Measurements from ENCODE around the gene GMDS.

The GMDS gene

DNA sequence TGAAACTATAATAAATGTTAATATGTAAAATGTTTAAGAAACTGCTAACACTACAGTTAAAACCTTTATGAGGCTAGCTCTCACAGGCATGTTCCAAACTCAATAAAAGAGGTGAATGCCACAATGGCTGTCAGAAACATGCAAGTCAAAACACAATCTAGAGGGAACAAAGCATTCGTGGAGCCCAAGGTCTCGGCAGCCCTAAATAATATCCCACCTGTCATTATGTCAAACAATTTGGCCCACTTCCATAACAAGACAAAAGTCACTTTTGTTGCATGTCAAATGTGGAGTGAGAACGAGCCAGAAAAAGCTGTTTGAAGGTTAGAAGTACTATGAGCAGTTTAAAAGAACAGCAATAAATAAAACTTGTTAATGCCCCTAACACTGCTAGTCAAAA, 181.9 kb downstream of the GMDS start:
- Histone ChIP-seq H3K27ac (ENCODE audit: low read depth in 2 of 2, low read length in 2 of 2) (no peak overlapping the region), H3K4me1 (ENCODE audit: control insufficient read depth in 2 of 2, insufficient read depth in 2 of 2, low read length in 2 of 2) (no peaks in the 10 kb centered on the region), H3K4me3 (ENCODE audit: low read length in 2 of 2) (no peak overlapping the region), H3K9ac (ENCODE audit: low read depth in 1 of 2, low read length in 2 of 2) (no peak overlapping the region), H3K36me3 (ENCODE audit: control insufficient read depth in 2 of 2, insufficient read depth in 2 of 2, low read length in 2 of 2) (no peaks in the 10 kb centered on the region), H3K27me3 (ENCODE audit: control insufficient read depth in 2 of 2, insufficient read depth in 2 of 2, low read length in 2 of 2) (no peaks in the 10 kb centered on the region), H3K9me3 (ENCODE audit: control insufficient read depth in 2 of 2, low read length in 2 of 2) (no peaks in the 10 kb centered on the region)

DNA sequence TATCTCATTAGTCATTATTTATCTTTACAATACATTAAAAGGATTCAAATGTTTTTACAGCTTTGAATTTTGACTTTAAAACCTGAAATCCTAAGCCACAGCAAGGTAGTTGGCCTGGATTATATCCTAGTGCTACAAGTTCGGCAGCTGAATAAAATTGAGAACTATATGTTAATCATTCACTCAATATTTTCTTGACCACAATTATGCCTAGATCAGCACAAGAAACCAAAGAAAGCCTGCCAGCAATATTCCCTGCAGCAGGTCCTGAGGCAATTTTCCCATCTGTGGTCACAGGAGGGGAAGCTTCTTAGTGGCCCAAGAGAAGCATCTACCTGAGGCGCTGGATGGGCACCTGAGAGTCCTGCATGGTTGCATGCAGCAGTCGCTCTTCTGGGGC, 183.5 kb downstream of the GMDS start:
- no peak overlapping the region for H3K4me3 ChIP-seq (ENCODE audit: low read length in 2 of 2)
- no peaks in the 10 kb centered on the region for H3K9me3 ChIP-seq (ENCODE audit: control insufficient read depth in 2 of 2, low read length in 2 of 2)
- no peak overlapping the region for H3K9ac ChIP-seq (ENCODE audit: low read depth in 1 of 2, low read length in 2 of 2)
- no peak overlapping the region for H3K27ac ChIP-seq (ENCODE audit: low read depth in 2 of 2, low read length in 2 of 2)
- no peaks in the 10 kb centered on the region for H3K36me3 ChIP-seq (ENCODE audit: control insufficient read depth in 2 of 2, insufficient read depth in 2 of 2, low read length in 2 of 2)
- H3K4me1 ChIP-seq (ENCODE audit: control insufficient read depth in 2 of 2, insufficient read depth in 2 of 2, low read length in 2 of 2) = no peaks in the 10 kb centered on the region
- H3K27me3 ChIP-seq (ENCODE audit: control insufficient read depth in 2 of 2, insufficient read depth in 2 of 2, low read length in 2 of 2) = no peaks in the 10 kb centered on the region

DNA sequence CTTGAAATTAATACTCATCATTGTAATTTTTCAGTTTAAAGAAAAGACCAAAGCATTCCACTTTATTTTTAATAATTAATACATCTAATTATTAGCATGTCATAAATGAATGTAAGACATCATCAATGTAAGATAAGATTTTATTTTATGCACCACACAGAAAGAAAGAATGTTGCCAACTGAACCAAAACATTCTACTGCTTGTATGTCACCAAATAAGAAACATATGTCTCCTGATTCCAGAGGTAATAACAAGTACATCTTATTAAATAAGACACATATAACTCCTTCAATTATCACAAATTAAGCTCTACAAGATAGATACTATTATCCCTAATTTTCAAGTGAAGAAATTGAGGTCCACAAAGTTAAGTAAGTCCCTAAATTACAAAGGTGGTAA, 189.5 kb downstream of the GMDS start:
- H3K4me3 ChIP-seq (ENCODE audit: low read length in 2 of 2) = no peak overlapping the region
- no peak overlapping the region for H3K27ac ChIP-seq (ENCODE audit: low read depth in 2 of 2, low read length in 2 of 2)
- no peaks in the 10 kb centered on the region for H3K9me3 ChIP-seq (ENCODE audit: control insufficient read depth in 2 of 2, low read length in 2 of 2)
- H3K4me1 ChIP-seq (ENCODE audit: control insufficient read depth in 2 of 2, insufficient read depth in 2 of 2, low read length in 2 of 2) = no peaks in the 10 kb centered on the region
- no peaks in the 10 kb centered on the region for H3K36me3 ChIP-seq (ENCODE audit: control insufficient read depth in 2 of 2, insufficient read depth in 2 of 2, low read length in 2 of 2)
- no peaks in the 10 kb centered on the region for H3K27me3 ChIP-seq (ENCODE audit: control insufficient read depth in 2 of 2, insufficient read depth in 2 of 2, low read length in 2 of 2)
- no peak overlapping the region for H3K9ac ChIP-seq (ENCODE audit: low read depth in 1 of 2, low read length in 2 of 2)

DNA sequence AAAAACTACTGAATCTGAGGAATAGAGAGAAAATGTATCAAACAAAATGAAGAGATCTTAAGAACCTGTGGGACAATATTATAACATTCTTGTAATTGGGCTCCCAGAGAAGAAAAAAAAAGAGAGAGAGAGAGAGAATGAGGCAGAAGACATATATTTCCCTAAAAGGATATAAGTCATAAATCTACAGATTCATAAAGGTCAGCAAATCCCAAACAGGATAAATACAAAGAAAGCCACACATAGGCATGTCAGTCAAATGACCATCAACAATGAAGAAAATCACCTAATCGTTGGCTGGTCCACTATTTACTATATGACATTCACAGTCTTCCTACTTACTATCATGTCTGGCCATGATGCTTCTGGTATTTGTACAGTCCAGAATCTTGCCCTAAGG, 190.3 kb downstream of the GMDS start:
- Histone ChIP-seq H3K9ac (ENCODE audit: low read depth in 1 of 2, low read length in 2 of 2) (no peak overlapping the region), H3K4me3 (ENCODE audit: low read length in 2 of 2) (no peak overlapping the region), H3K36me3 (ENCODE audit: control insufficient read depth in 2 of 2, insufficient read depth in 2 of 2, low read length in 2 of 2) (no peaks in the 10 kb centered on the region), H3K4me1 (ENCODE audit: control insufficient read depth in 2 of 2, insufficient read depth in 2 of 2, low read length in 2 of 2) (no peaks in the 10 kb centered on the region), H3K9me3 (ENCODE audit: control insufficient read depth in 2 of 2, low read length in 2 of 2) (no peaks in the 10 kb centered on the region), H3K27me3 (ENCODE audit: control insufficient read depth in 2 of 2, insufficient read depth in 2 of 2, low read length in 2 of 2) (no peaks in the 10 kb centered on the region), H3K27ac (ENCODE audit: low read depth in 2 of 2, low read length in 2 of 2) (no peak overlapping the region)

DNA sequence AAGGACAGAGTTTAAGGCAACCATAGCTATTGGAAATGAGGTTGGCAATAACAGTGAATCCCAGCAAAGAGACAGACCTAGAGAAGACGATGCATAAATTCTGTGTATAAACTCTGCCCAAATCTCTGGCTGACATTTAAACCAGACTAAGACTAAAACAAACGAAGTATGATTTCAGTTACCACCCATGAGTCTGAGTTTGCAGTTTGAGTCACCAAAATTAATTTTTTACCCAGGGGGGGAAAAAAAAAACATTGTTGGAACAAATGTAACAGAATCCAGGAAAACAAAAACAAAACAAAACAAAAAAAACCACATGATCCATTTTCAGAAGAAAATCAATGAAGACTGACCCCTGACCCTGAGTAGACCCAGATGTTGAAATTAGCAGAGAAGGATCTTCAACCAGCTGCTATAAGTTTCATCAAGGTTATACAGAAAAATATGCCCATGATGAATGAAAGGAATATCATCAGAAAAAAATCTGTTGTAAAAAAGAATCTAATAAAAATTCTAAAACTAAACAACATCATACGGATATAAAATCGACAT, 190.8 kb downstream of the GMDS start:
- Histone ChIP-seq H3K9ac (ENCODE audit: low read depth in 1 of 2, low read length in 2 of 2) (no peak overlapping the region), H3K27me3 (ENCODE audit: control insufficient read depth in 2 of 2, insufficient read depth in 2 of 2, low read length in 2 of 2) (no peaks in the 10 kb centered on the region), H3K9me3 (ENCODE audit: control insufficient read depth in 2 of 2, low read length in 2 of 2) (no peaks in the 10 kb centered on the region), H3K4me1 (ENCODE audit: control insufficient read depth in 2 of 2, insufficient read depth in 2 of 2, low read length in 2 of 2) (no peaks in the 10 kb centered on the region), H3K4me3 (ENCODE audit: low read length in 2 of 2) (no peak overlapping the region), H3K27ac (ENCODE audit: low read depth in 2 of 2, low read length in 2 of 2) (no peak overlapping the region), H3K36me3 (ENCODE audit: control insufficient read depth in 2 of 2, insufficient read depth in 2 of 2, low read length in 2 of 2) (no peaks in the 10 kb centered on the region)

DNA sequence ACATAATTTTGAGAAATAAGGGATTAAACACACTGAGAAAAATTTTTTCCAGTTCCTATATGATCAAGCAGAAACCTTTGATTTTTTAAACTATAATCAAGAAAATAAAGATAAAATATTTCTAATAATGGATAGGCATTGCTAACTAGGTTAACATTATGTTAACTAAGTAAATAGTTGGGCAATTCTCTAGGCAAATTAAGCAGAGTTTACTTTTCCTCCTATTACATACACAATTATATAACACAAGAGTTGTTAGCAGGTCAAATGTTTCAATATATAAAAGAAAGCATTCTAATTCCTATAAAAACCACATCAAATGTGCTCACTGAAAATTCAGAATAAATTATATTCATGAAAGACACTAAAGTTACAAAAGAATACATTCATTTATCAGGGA, 191.7 kb downstream of the GMDS start:
- Histone ChIP-seq H3K9me3 (ENCODE audit: control insufficient read depth in 2 of 2, low read length in 2 of 2) (no peaks in the 10 kb centered on the region), H3K9ac (ENCODE audit: low read depth in 1 of 2, low read length in 2 of 2) (no peak overlapping the region), H3K27ac (ENCODE audit: low read depth in 2 of 2, low read length in 2 of 2) (no peak overlapping the region), H3K27me3 (ENCODE audit: control insufficient read depth in 2 of 2, insufficient read depth in 2 of 2, low read length in 2 of 2) (no peaks in the 10 kb centered on the region), H3K36me3 (ENCODE audit: control insufficient read depth in 2 of 2, insufficient read depth in 2 of 2, low read length in 2 of 2) (no peaks in the 10 kb centered on the region), H3K4me3 (ENCODE audit: low read length in 2 of 2) (no peak overlapping the region), H3K4me1 (ENCODE audit: control insufficient read depth in 2 of 2, insufficient read depth in 2 of 2, low read length in 2 of 2) (no peaks in the 10 kb centered on the region)

DNA sequence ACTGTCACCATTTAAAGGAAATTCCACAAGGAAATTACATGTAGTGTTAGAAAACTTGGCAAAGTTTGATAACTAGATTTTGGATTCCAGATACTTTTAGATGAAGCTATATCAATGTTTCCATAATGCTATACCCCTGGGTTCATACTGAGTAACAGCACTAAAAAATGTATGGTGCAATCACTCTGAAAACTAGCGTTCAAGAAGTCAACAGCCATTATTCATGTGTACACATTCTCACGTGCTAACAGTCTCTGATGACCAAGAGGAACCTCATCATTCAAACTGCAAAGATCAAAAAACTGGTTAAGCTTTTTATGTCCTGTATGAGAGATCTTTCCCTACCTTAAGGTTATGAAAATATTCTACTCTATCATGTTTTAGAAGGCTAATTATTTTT, 197.6 kb downstream of the GMDS start:
- Histone ChIP-seq H3K4me3 (ENCODE audit: low read length in 2 of 2) (no peak overlapping the region), H3K27me3 (ENCODE audit: control insufficient read depth in 2 of 2, insufficient read depth in 2 of 2, low read length in 2 of 2) (no peaks in the 10 kb centered on the region), H3K9me3 (ENCODE audit: control insufficient read depth in 2 of 2, low read length in 2 of 2) (peaks cover 0 to 2% of the 10 kb centered on the region in 2 donors)

DNA sequence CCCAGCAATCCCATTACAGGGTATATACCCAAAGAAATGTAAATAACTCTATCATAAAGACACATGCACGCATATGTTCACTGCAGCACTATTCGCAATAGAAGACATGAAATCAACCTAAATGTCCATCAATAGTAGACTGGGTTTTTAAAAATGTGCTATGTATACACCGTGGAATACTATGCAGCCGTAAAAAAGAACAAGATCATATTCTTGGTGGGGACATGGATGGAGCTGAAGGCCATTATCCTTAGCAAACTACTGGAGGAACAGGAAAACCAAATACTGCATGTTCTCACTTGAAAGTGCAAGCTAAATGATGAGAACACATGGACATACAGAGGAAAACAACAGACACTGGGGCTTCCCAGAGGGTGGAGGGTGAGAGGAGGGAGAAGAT, 201.2 kb downstream of the GMDS start:
- H3K4me1 ChIP-seq (ENCODE audit: control insufficient read depth in 2 of 2, insufficient read depth in 2 of 2, low read length in 2 of 2) = no peaks in the 10 kb centered on the region
- no peaks in the 10 kb centered on the region for H3K27me3 ChIP-seq (ENCODE audit: control insufficient read depth in 2 of 2, insufficient read depth in 2 of 2, low read length in 2 of 2)
- no peak overlapping the region for H3K27ac ChIP-seq (ENCODE audit: low read depth in 2 of 2, low read length in 2 of 2)
- H3K9ac ChIP-seq (ENCODE audit: low read depth in 1 of 2, low read length in 2 of 2) = no peak overlapping the region
- H3K4me3 ChIP-seq (ENCODE audit: low read length in 2 of 2) = no peak overlapping the region
- H3K36me3 ChIP-seq (ENCODE audit: control insufficient read depth in 2 of 2, insufficient read depth in 2 of 2, low read length in 2 of 2) = no peaks in the 10 kb centered on the region
- peaks cover 0 to 2% of the 10 kb centered on the region in 2 donors for H3K9me3 ChIP-seq (ENCODE audit: control insufficient read depth in 2 of 2, low read length in 2 of 2)

More for the DNA sequence above, 197.6 kb downstream of the GMDS start:
- no peak overlapping the region for H3K27ac ChIP-seq (ENCODE audit: low read depth in 2 of 2, low read length in 2 of 2)
- no peaks in the 10 kb centered on the region for H3K36me3 ChIP-seq (ENCODE audit: control insufficient read depth in 2 of 2, insufficient read depth in 2 of 2, low read length in 2 of 2)
- no peaks in the 10 kb centered on the region for H3K4me1 ChIP-seq (ENCODE audit: control insufficient read depth in 2 of 2, insufficient read depth in 2 of 2, low read length in 2 of 2)
- H3K9ac ChIP-seq (ENCODE audit: low read depth in 1 of 2, low read length in 2 of 2) = no peak overlapping the region

DNA sequence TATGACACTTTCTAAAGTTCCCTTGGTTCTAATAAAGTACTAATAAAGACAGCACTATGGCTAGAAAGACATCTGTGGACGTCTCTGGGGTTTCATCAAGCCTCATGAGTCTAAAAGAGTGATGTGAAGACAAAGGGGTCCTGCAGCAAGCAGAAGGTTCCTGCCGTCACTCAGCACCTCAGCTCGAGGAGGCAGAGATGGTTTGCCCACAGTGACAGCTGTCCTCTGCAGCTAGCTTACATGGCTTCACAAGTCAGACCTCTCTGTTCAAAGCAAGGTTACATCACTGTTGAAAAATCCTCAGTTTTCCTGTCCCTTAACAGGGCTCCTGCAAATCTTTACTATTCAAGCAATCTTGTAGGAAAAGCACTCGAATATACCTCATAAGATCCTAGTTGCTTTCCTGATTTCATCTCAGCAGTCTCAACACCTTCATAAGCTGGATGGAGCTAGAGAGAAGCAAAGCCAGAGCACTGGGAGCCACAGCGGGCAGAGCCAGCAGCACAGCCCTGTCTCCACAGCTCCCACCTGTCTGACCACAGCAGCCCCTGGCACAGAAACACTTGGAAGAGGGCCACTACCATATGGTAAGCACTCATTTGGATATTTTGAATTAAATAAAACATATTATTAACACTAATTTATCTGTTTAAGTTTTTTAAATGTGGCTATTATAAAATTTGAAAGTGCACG, 202.3 kb downstream of the GMDS start:
- no peak overlapping the region for H3K27ac ChIP-seq (ENCODE audit: low read depth in 2 of 2, low read length in 2 of 2)
- no peak overlapping the region for H3K4me3 ChIP-seq (ENCODE audit: low read length in 2 of 2)
- no peak overlapping the region for H3K9ac ChIP-seq (ENCODE audit: low read depth in 1 of 2, low read length in 2 of 2)
- H3K36me3 ChIP-seq (ENCODE audit: control insufficient read depth in 2 of 2, insufficient read depth in 2 of 2, low read length in 2 of 2) = no peaks in the 10 kb centered on the region
- H3K9me3 ChIP-seq (ENCODE audit: control insufficient read depth in 2 of 2, low read length in 2 of 2) = peaks cover 0 to 2% of the 10 kb centered on the region in 2 donors
- no peaks in the 10 kb centered on the region for H3K27me3 ChIP-seq (ENCODE audit: control insufficient read depth in 2 of 2, insufficient read depth in 2 of 2, low read length in 2 of 2)
- no peaks in the 10 kb centered on the region for H3K4me1 ChIP-seq (ENCODE audit: control insufficient read depth in 2 of 2, insufficient read depth in 2 of 2, low read length in 2 of 2)

DNA sequence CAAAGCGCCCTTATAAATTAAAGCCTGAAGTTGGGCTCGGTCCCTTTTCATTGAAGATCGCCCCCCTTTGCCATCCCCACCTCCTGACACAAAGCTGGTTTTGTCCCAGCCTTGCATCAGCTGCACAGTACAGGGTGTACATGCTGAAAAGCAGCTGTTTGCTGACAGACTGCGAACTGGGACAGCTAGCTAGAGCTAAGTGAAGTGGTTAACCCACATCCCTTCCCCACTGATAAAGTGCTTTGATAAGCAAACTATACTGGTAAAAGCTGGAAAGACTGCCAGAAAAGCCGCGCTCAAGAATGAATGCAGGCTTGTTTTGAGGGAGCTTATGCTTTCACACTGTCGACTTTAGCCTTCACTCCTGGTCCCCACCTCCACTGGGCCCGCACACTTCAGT, 207.3 kb downstream of the GMDS start:
- Histone ChIP-seq H3K27me3 (ENCODE audit: control insufficient read depth in 2 of 2, insufficient read depth in 2 of 2, low read length in 2 of 2) (no peaks in the 10 kb centered on the region), H3K9ac (ENCODE audit: low read depth in 1 of 2, low read length in 2 of 2) (no peak overlapping the region), H3K9me3 (ENCODE audit: control insufficient read depth in 2 of 2, low read length in 2 of 2) (no peaks in the 10 kb centered on the region), H3K27ac (ENCODE audit: low read depth in 2 of 2, low read length in 2 of 2) (no peak overlapping the region), H3K36me3 (ENCODE audit: control insufficient read depth in 2 of 2, insufficient read depth in 2 of 2, low read length in 2 of 2) (no peaks in the 10 kb centered on the region), H3K4me3 (ENCODE audit: low read length in 2 of 2) (no peak overlapping the region), H3K4me1 (ENCODE audit: control insufficient read depth in 2 of 2, insufficient read depth in 2 of 2, low read length in 2 of 2) (no peaks in the 10 kb centered on the region)
